NOMO-1 treated with dmso at 0.1 percent for 144 hours (cell line): ENCODE results near the gene NUCB1.

Experiments
- DNase-seq: peaks from one replicate; lab custom pipeline; 2025; ENCODE audit not compliant: unreplicated experiment; lab: John Stamatoyannopoulos, UW

The NUCB1 gene

DNA sequence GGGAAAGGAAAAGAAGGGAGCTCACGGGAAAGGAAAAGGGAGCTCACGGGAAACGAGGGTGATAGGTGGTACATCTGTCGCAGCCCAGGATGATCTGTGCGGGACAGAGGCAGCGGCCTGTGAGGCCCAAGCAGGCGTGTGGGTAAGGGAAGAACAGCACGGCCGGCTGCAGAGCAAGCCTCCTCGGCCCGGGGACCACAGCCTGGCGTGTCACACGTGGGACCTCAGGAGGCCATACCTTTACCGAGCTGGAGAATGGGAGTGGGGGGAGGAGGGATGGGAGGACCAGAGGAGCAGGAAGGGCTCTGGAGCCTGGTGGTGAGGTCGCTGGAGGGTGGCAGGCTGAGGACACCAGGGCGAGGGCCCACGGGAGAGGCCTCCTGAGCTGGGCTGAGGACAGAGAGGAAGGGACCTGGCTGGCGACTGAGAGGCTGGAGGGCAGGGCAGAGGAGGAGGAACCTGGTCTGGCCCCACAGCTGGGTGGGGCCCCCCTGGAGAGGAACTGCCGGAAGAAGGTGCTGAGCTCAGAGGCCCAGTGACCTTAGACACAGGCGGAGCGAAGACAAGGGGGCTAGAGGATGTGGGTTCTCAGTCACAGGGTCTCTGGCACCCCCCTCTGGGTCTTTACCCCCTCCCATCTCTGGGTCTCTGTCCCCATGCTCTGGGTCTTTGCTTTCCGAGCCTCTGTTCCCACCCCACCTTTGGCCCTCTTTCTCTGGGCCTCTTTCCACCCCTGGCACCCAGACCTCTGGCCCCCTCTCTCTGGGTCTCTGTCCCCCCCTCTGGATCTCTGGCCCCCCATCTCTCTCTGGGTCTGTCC lies 62.1 kb downstream of the NUCB1 start:
- DNase-seq, result peak; percentile 92

DNA sequence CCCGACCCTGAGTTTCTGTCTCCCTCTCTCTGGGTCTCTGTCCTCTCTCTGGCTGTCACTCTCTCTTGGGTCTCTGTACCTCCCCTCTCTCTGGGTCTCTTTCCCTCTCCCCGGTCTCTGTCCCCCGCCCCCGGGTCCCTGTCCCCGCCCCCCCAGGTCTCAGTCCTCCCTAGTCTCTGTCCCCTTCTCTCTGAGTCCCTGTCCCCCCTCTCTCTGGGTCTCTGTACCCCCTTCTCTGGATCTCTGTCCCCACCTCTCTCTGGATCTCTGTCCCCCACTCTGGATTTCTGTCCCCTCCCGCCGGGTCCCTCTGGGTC lies 62.7 kb downstream of the NUCB1 start:
- no peak for DNase-seq

DNA sequence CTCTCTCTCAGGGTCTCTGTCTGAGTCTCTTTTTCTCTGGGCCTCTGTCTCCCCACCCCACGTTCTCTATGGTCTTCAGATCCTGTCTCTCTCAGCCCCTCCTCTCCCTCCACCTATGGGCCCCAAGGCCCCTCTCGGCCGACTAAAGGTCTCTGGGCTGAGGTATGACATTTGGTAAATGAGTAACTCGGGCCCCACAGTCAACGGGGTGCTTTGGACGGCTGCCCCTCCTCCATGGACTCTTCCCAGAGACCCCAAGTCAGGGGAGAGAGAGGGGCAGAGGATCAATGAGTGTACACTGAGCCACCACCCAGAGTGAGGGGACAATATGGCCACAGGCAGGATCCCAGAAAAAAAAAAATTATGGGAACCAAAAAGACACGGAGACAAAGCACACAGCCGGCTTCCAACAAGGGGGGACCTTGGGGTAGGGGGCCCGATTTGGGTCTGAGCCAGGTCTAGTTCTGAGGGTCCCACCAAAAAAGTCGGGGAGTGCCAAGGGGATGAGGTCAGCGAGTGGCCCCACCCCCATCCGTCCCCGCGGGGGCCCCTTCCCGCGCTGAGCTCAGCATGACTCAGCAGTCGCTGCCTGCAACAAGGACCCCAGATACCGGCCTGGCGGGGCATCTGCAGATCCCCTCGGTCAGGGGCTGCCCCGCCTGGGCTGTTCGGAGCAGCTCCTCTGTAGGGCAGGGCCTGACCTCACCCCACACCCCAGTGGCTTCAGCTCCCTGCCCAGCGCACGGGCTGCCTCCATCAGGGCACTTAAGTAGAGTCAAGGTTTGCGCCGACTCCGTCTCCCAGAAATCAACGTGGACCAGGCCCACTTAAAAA lies 63.5 kb downstream of the NUCB1 start:
- peak; percentile 20 for DNase-seq

DNA sequence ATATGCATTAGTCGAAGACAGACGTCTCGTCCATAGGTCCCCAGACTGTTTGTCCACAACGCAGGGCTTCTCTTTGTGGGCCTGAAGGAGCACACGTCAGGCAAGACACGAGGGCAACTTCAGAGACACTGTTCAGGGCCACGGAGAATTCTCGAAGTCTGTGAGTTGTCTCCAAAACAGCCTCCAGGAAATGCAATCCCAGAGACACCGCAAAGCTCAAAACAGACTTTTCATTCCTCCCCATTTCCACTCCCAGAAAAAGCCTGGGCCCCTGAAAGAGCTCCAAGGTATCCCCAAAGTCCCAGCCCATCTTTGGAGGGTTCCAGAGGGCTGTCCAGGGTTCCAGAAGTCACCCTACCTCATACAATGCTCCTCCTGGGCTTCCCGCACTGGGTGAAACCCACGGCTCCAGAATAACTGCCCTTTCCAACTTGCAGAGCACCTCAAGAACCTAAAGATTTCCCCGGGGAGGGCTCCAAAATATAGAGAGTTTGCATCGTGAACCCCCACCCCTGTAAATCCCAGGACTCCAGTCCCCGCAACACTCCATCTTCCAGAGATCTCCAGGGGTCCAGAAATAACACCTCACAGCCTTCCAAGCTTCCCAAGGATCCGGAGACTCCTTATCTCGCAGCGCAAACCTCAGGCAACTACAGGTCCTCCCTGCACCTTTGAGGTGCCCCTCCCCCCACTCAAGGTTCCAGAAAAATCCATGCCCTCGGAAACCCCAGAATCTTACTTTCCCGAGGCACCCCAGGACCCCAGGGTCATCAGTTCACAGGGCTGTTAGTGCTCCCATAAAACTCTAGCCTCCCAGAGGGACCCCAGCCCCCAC lies 64.3 kb downstream of the NUCB1 start:
- DNase-seq, result no peak

DNA sequence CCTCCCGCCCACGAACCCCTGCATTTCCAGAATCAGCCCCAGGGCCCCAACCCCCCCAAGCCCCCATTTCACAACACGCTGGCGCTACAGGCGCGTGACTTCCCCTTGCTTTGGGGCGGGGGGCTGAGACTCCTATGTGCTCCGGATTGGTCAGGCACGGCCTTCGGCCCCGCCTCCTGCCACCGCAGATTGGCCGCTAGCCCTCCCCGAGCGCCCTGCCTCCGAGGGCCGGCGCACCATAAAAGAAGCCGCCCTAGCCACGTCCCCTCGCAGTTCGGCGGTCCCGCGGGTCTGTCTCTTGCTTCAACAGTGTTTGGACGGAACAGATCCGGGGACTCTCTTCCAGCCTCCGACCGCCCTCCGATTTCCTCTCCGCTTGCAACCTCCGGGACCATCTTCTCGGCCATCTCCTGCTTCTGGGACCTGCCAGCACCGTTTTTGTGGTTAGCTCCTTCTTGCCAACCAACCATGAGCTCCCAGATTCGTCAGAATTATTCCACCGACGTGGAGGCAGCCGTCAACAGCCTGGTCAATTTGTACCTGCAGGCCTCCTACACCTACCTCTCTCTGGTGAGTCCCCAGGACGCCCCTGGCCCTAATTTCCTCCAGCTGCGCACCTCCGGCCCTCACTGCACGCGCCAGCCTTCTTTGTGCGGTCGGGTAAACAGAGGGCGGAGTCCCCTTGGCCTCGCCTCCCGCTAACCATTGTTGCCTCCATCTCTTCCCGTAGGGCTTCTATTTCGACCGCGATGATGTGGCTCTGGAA lies 65.1 kb downstream of the NUCB1 start, which contains the start of gene FTL:
FTL (plus strand) TSS at position 270 of the 766 bp plus-strand sequence; CDS start at position 469, 199 bp downstream.
- DNase-seq, result peak; percentile 98

DNA sequence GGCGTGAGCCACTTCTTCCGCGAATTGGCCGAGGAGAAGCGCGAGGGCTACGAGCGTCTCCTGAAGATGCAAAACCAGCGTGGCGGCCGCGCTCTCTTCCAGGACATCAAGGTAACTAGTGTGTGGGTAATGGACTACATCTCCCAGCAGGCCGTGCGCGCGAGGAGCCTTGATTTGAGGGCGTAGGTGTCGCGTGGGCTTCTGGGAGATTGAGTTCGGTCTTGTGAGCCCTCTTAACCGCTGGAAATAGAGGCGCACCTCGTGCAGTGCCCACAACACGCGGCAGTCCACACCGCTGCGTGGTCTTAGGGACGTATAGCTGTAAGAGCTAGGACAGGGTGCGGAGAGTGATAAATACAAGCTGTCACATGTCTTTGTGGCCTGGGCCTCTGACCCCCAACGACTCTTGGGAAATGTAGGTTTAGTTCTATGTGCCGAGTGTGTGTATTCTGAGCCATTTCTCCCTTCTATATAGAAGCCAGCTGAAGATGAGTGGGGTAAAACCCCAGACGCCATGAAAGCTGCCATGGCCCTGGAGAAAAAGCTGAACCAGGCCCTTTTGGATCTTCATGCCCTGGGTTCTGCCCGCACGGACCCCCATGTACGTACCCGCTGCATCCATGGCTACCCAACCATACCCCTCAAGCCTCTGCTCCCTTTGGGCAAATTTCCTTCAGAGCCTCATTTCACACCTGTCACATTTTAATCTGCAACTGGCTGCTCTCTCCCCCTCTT lies 65.9 kb downstream of the NUCB1 start:
- DNase-seq, result peak; percentile 54

DNA sequence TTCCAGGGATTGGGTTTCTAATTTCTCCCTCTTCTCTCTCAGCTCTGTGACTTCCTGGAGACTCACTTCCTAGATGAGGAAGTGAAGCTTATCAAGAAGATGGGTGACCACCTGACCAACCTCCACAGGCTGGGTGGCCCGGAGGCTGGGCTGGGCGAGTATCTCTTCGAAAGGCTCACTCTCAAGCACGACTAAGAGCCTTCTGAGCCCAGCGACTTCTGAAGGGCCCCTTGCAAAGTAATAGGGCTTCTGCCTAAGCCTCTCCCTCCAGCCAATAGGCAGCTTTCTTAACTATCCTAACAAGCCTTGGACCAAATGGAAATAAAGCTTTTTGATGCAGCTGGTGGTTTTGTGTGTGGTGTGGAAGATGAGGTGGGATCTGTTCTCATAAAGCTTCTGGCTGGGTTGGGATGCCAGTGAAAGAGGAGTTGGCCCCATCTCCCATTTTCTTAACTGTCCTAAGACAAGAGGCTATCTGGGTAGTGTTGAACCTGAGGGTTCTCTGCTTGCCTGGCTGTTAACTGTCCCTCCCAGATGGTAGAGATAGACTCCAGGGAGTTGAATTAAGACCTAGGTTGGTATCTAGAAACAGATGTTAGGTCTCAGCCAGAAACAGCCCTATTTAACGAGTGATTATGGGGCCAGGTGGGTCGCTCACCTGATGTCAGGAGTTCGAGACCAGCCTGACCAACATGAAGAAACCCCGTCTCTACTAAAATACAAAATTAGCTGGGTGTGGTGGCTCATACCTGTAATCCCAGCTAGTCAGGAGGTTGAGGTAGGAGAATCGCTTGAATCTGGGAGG lies 66.6 kb downstream of the NUCB1 start:
- peak; percentile 54 for DNase-seq

DNA sequence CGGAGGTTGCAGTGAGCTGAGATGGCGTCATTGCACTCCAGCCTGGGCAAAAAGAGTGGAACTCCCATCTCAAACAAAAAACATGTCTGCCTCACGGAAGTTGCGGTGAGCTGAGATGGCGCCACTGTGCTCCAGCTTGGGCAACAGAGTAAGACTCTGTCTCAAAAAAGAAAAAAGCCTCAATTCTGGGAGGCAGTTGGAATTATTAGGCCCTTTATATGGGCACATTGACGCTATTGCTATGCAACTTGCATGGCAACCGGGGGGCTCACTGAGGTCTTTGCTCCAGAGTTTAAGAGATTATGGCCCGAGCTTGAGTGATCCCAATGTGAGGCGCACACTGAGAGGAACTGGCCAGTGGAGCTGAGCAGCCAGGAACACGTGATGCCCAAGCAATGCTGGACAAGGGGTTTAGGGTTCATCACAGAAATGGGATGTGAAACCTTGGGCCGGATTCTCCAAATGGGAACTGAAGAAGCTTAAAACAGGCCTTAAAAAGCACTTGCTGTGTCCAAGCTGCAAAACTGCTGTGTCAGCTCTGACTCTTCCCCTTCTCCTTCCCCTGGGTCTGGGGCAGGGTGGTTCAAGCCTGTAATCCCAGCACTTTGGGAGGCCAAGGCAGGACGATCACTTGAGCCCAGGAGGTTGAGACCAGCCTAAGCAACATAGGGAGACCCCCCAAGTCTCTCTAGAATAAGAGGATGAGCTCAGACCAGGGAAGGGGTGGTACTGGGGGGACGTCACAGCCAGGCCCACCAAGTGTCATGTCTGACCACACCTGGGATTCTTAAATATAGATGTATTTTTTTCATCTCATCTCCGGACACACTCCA lies 67.5 kb downstream of the NUCB1 start:
- peak; percentile 94 for DNase-seq

DNA sequence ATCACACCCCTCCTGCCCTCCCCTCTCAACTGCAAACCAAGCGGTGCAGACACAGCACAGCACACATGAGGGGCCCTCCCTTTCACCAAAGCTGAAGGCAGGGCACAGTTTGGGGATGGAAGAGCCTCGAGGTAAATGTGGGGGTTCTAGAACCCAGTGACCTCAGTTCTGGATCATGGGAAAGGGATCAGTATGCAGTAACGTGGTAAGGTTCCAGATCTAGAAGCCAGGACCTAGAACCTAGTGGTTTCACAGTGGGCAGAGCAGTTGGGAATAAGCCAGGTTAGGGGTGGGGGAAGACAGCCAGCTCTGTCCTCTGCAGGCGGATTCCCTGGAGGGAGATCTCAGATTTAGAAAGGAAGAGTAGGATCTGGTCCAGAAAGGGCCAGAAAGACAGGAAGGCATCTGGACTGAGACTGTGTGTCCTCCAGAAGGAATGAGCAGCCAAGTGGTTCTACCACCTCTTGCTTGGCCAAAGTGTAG lies 68.1 kb downstream of the NUCB1 start:
- DNase-seq, result no peak

DNA sequence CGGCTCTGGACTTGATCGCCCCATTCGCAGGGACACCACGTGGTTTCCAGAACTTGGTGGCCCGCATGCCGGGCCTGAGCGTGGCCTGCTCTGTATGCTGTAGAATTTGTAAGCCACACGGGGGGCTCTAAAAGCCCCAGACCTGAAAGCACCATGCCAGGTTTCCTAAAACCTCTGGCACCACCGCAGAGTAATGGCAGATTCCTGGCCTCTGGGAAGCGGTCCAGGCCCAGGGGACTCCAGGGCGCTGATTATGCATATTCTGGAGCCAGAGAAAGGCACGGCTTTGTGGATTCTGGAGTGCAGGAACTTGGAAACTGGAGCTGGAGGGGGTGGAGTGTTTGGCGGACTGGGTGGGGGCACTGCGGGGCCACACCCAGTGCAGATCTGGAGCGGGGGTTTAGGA lies 68.7 kb downstream of the NUCB1 start:
- no peak for DNase-seq

DNA sequence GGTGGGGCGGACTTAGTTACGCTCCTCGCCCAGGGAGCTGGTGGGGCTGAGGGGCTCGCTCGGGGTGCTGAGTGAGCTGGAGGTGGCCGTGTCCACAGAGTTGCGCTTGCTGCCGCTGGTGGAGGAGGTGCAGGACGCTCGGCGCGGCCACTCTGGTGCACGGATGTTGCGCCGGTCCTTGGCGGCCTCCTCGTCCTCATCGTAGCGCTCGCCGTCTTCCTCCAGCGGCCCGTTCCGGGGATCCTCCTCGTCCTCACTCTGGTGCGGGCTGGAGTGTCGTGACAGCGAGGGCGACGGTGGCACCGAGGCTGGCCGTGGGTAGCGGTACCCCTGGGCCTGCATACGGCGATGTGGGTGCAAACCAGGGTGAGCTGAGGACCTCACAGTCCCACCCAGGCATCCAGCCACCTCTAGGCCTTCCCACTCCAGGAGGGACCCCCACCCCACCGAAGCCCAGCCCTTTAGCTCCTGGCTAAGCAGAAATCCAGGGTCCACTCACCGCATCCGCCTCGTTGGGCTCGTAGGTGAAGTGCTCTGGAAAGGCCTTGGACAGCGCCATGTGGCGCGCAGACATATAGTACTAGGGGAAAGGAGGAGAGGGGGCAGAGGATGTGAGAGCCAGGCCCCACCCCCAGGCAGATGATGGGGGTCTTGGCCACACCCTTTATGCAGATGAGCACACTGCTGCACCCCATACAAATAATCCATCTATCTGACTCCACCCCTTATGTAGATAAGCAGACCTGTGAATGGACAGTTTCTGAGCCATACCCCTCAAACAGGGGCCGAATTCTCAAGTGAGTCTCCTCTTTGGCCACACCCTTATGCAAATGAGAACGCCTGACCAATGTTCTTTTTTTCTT lies 69.4 kb downstream of the NUCB1 start:
- DNase-seq, result no peak

DNA sequence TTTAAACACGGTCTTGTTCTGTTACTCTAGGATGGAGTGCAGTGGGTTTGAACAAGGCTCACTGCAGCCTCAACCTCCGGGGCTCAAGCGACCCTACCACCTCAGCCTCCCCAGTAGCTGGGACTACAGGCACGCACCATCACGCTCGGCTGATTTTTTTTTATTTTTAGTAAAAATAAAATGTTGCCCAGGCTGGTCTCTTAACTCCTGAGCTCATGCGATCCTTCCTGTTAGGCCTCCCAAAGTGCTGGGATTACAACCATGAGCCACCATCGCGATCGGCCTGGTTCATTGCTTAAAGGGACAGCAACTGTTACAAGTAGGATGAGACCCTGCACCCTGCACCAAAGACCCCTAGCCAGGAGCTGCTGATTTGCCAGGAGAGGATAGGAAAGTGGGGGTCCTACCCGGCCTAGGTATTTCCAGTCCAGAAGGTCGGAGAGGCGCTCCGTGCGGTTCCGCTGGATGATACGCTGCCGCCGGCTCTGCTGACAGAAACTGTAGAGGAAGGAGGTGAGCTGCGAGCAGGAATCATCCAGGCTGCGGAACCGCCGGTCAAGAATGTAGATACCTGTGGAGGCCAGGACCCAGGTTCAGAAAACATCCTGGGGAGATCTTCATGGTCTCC lies 70.1 kb downstream of the NUCB1 start:
- DNase-seq, result no peak

DNA sequence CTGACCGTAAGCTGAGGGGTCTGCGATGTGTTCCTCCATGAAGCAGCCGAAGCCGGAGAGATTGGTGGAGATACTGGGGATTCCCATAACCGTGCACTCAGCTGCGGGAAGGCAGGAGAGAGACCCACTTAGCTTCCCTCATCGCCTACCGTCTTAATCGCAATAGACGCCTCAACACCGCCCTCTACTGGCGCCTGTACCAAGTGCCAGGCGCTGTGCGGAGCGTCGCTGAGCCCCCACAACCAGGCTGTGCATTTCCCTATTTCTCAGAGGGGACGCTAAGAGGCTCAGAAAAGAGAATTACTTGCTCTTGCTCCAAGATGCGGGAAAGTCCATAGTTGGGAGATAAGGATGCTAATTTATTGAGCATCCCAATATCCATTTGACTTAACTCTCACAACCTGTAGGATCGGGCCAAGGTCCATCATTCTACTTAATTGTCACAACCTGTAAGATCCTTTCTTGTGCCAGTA lies 70.8 kb downstream of the NUCB1 start:
- DNase-seq, result peak; percentile 72
